B cell (primary cell): Measurements from ENCODE around the gene MIOX. TPM values are rescaled to one million over a fixed set of nuclear protein-coding genes. Genes with fewer than 3 reads are reported as not detected.

ENCODE experiments used
- ATAC-seq: fragments of 200-7000 bp; cut with Tn5 transposase; one replicate; pipeline ENCODE4 v1.10.0; 2021; ENCODE audit warnings: low read depth, mild to moderate bottlenecking, moderate number of reproducible peaks, moderate library complexity
- CTCF ChIA-PET: fragments of 350-600 bp; sonication (Branson Sonifier 250); formaldehyde crosslinking; loops from one replicate; lab custom pipeline; 2021; ENCODE audit warnings: antibody characterized with exemption, inconsistent platforms; lab: Charles Lee
- POLR2A ChIA-PET: fragments of 350-600 bp; sonication (Branson Sonifier 250); formaldehyde crosslinking; loops from one replicate; lab custom pipeline; 2021; ENCODE audit warnings: antibody characterized with exemption; lab: Charles Lee
- DNase-seq: peaks from one replicate; pipeline ENCODE4 v3.0.0; 2013
- H2AFZ ChIP-seq: 2 replicates; pipeline ENCODE4 v1.6.1; 2012; ENCODE audit warnings: mild to moderate bottlenecking, low read depth, low read length; ENCODE audit not compliant: insufficient read depth, poor library complexity, severe bottlenecking
- H3K27ac ChIP-seq, 2 donors: 1 replicate in 1 of 2; 2 replicates in 1 of 2; pipeline ENCODE4 v1.5.1; 2012 to 2013; ENCODE audit warnings: low read length in 2 of 2, mild to moderate bottlenecking in 2 of 2, moderate library complexity in 1 of 2
- H3K27me3 ChIP-seq, 4 experiments: fragments of 200-600 bp in 1 of 4; sonication (generic) in 1 of 4; replicated peaks in 1 of 4; 1 replicate in 2 of 4; 2 replicates in 2 of 4; pipeline versions ENCODE4 v1.6.1 to v1.7.0; 2013 to 2016; ENCODE audit warnings: low read length in 3 of 4, mild to moderate bottlenecking in 2 of 4, mixed read lengths in 1 of 4, moderate library complexity in 1 of 4; ENCODE audit not compliant: insufficient read depth in 4 of 4, control insufficient read depth in 3 of 4; ENCODE audit errors: control extremely low read depth in 1 of 4
- H3K36me3 ChIP-seq, 2 experiments: replicated peaks in 1 of 2; 1 replicate in 1 of 2; 2 replicates in 1 of 2; pipeline versions ENCODE4 v1.6.1 to v1.7.1; 2013; ENCODE audit warnings: low read length in 1 of 2; ENCODE audit not compliant: insufficient read depth in 2 of 2, control insufficient read depth in 1 of 2; ENCODE audit errors: control extremely low read depth in 1 of 2, extremely low read depth in 1 of 2
- H3K4me1 ChIP-seq, 2 donors: fragments of 200-600 bp in 1 of 2; sonication (generic) in 1 of 2; 1 replicate in 1 of 2; 2 replicates in 1 of 2; pipeline versions ENCODE4 v1.5.1 to v1.6.1; 2013 to 2017; ENCODE audit warnings: low read length in 2 of 2; ENCODE audit not compliant: control insufficient read depth in 2 of 2, insufficient read depth in 2 of 2
- H3K4me2 ChIP-seq: replicated peaks from 2 replicates; pipeline ENCODE3; 2012; ENCODE audit warnings: mild to moderate bottlenecking, low read depth, low read length; ENCODE audit not compliant: poor library complexity, severe bottlenecking
- H3K4me3 ChIP-seq, 5 experiments: fragments of 200-600 bp in 1 of 5; sonication (generic) in 1 of 5; 1 replicate in 3 of 5; 2 replicates in 2 of 5; pipeline versions ENCODE4 v1.5.1 to v1.7.0; 2011 to 2016; ENCODE audit warnings: low read length in 4 of 5, mild to moderate bottlenecking in 4 of 5, low read depth in 2 of 5, control low read depth in 1 of 5, moderate library complexity in 1 of 5; ENCODE audit not compliant: insufficient read depth in 1 of 5; ENCODE audit errors: control extremely low read depth in 1 of 5, extremely low read depth in 1 of 5
- H3K79me2 ChIP-seq: fragments of 200-600 bp; sonication (generic); one replicate; pipeline ENCODE4 v1.6.0; 2016; ENCODE audit warnings: low read length; ENCODE audit not compliant: control insufficient read depth, insufficient read depth
- H3K9ac ChIP-seq: fragments of 200-600 bp; sonication (generic); 2 replicates; pipeline ENCODE4 v1.6.1; 2017; ENCODE audit warnings: mild to moderate bottlenecking, low read length, moderate library complexity
- H3K9me3 ChIP-seq, 3 donors: one replicate each; pipeline versions ENCODE4 v1.6.1 to v1.7.1; 2013; ENCODE audit warnings: low read length in 2 of 3; ENCODE audit not compliant: control insufficient read depth in 2 of 3, insufficient read depth in 1 of 3; ENCODE audit errors: control extremely low read depth in 1 of 3
- H4K20me1 ChIP-seq: 2 replicates; pipeline ENCODE4 v1.6.0; 2012; ENCODE audit warnings: mild to moderate bottlenecking, low read length; ENCODE audit not compliant: insufficient read depth, control insufficient read depth, poor library complexity, severe bottlenecking
- H3K27ac Mint-ChIP-seq: one replicate; pipeline ENCODE4 v1.8.0; 2021; ENCODE audit warnings: mixed read lengths
- H3K27me3 Mint-ChIP-seq: one replicate; pipeline ENCODE4 v1.8.0; 2021; ENCODE audit warnings: mixed read lengths
- H3K4me1 Mint-ChIP-seq: one replicate; pipeline ENCODE4 v1.8.0; 2021; ENCODE audit warnings: mixed read lengths
- H3K4me3 Mint-ChIP-seq: one replicate; pipeline ENCODE4 v1.8.0; 2021; ENCODE audit warnings: mixed read lengths
- H3K9me3 Mint-ChIP-seq: one replicate; pipeline ENCODE4 v1.8.0; 2022; ENCODE audit warnings: mixed read lengths; ENCODE audit not compliant: insufficient read depth
- EZH2 ChIP-seq: IDR thresholded peaks from 2 replicates; pipeline ENCODE4 v1.6.1; 2012; ENCODE audit warnings: borderline replicate concordance, low read depth, mild to moderate bottlenecking, moderate library complexity, low read length; ENCODE audit not compliant: insufficient read depth, poor library complexity, severe bottlenecking
- WGBS: methylation state at CpG from one replicate; pipeline ENCODE4 v1.1.5; 2013; ENCODE audit warnings: missing lambda C conversion rate; ENCODE audit not compliant: insufficient coverage; 5-methylcytosine and 5-hydroxymethylcytosine counted together
- intact Hi-C: fragments of 100-400 bp; cut with micrococcal nuclease; formaldehyde crosslinking; loops from one replicate; pipeline ENCODE4 v1.10.0; 2022
- polyA plus RNA-seq: library from polyadenylated mRNA; depleted of rRNA; stranded (reverse); fragments of >200 nt; gene quantifications from 2 replicates; pipeline ENCODE4 v1.2.3, GENCODE V29; 2012
- total RNA-seq, 2 donors: library from RNA; stranded (reverse); fragments of 120-200 nt in 1 of 2; gene quantifications; 1 replicate in 1 of 2; 2 replicates in 1 of 2; pipeline versions ENCODE4 v1.2.3 to v1.2.4, GENCODE V29; 2013 to 2022
- TF ChIP-seq, protein P1 (sequence below): fragments of 200-600 bp; IDR thresholded peaks from one replicate; pipeline ENCODE4 v1.8.0; 2022; ENCODE audit warnings: antibody characterized with exemption, mild to moderate bottlenecking

Gene MIOX
- total and polyA plus RNA-seq, 2 donors (not counting 1 experiment from before 2014, with no cell fraction given) = 0.88 TPM; not detected in 1

DNA sequence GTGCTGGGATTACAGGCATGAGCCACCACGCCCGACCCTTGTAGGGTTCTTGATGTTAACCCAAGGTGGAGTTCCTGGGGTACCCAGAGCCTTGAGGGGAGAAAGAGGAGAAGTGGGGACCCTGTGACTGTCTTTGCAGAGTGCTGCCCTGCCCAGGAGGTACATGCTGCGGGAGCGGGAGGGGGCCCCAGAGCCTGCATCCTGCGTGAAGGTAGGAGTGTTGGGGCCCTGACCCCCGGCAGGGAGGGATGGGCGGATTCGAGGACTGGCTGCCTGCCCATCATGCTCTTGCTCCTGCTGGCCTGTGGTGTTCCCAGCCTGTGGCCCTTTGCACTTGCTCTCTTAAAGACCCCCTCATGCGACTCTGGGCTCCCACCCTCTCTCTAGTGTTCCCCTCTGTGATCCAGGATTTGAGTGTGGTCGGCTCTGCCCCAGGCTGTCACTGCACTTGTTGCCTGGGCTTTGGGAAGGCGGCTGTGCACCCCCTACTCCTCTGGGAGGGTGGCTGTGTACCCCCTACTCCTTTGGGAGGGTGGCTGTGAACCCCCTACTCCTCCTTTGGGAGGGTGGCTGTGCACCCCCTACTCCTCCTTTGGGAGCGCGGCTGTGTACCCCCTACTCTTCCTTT lies 34.3 kb downstream of the MIOX start:
- no peak for TF ChIP-seq EZH2
- TF ChIP-seq, protein P1, sequence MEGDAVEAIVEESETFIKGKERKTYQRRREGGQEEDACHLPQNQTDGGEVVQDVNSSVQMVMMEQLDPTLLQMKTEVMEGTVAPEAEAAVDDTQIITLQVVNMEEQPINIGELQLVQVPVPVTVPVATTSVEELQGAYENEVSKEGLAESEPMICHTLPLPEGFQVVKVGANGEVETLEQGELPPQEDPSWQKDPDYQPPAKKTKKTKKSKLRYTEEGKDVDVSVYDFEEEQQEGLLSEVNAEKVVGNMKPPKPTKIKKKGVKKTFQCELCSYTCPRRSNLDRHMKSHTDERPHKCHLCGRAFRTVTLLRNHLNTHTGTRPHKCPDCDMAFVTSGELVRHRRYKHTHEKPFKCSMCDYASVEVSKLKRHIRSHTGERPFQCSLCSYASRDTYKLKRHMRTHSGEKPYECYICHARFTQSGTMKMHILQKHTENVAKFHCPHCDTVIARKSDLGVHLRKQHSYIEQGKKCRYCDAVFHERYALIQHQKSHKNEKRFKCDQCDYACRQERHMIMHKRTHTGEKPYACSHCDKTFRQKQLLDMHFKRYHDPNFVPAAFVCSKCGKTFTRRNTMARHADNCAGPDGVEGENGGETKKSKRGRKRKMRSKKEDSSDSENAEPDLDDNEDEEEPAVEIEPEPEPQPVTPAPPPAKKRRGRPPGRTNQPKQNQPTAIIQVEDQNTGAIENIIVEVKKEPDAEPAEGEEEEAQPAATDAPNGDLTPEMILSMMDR = no peak
- Mint-ChIP-seq H3K4me3 (no peak overlapping the region), H3K9me3 (no peaks in the 10 kb centered on the region), H3K27me3 (no peaks in the 10 kb centered on the region), H3K27ac (no peak overlapping the region), H3K4me1 (peaks cover 7% of the 10 kb centered on the region)
- no peak for DNase-seq
- Histone ChIP-seq H2AFZ (no peak overlapping the region), H3K4me2 (no peak overlapping the region), H3K4me3 (no peak overlapping the region), H3K4me1 (peaks cover 7 to 14% of the 10 kb centered on the region in 2 donors), H3K79me2 (peaks cover 76% of the 10 kb centered on the region), H3K27me3 (no peaks in the 10 kb centered on the region), H3K9ac (no peak overlapping the region), H3K9me3 (no peaks in the 10 kb centered on the region), H4K20me1 (peaks cover 49% of the 10 kb centered on the region), H3K27ac (no peak overlapping the region), H3K36me3 (peaks cover 0 to 64% of the 10 kb centered on the region in 2 experiments)
- no peak for ATAC-seq
- intact Hi-C loops = no loop called here
- 98% methylated on average over 11 of the region's 13 CpGs for WGBS
- POLR2A ChIA-PET = no interaction called here
- CTCF ChIA-PET = interaction anchor here (1.5 kb wide), 1 partner anchor 23 kb away, joined by 3 read pairs; no protein-coding TSS in a partner anchor

GRCh38 chr22:50521710-50522109 lies 35.1 kb downstream of the MIOX start:
- no peak for TF ChIP-seq EZH2
- TF ChIP-seq, protein P1 = no peak
- Histone ChIP-seq H4K20me1 (peaks cover 41% of the 10 kb centered on the region), H3K79me2 (peaks cover 68% of the 10 kb centered on the region), H3K4me3 (no peak overlapping the region), H3K27ac (no peak overlapping the region), H3K27me3 (no peaks in the 10 kb centered on the region), H3K9ac (no peak overlapping the region), H3K9me3 (no peaks in the 10 kb centered on the region), H2AFZ (no peak overlapping the region), H3K4me2 (no peak overlapping the region), H3K4me1 (peaks cover 7 to 18% of the 10 kb centered on the region in 2 donors), H3K36me3 (peaks cover 0 to 59% of the 10 kb centered on the region in 2 experiments)
- Mint-ChIP-seq H3K9me3 (no peaks in the 10 kb centered on the region), H3K27ac (no peak overlapping the region), H3K4me3 (no peak overlapping the region), H3K27me3 (no peaks in the 10 kb centered on the region), H3K4me1 (peaks cover 9% of the 10 kb centered on the region)
- 96% methylated on average over 10 of the region's 10 CpGs for WGBS
- ATAC-seq (no peak), DNase-seq (no peak)
- CTCF ChIA-PET = no interaction called here
- POLR2A ChIA-PET = no interaction called here
- intact Hi-C loops = no loop called here
